ENCODE data around the gene PACRG. TPM values are rescaled to one million over a fixed set of nuclear protein-coding genes. Genes with fewer than 3 reads are reported as not detected.

PACRG gene
- polyA plus RNA-seq, 2 of the 4 experiments (the other 2 are of a cell fraction): 0.14 to 0.30 TPM

DNA sequence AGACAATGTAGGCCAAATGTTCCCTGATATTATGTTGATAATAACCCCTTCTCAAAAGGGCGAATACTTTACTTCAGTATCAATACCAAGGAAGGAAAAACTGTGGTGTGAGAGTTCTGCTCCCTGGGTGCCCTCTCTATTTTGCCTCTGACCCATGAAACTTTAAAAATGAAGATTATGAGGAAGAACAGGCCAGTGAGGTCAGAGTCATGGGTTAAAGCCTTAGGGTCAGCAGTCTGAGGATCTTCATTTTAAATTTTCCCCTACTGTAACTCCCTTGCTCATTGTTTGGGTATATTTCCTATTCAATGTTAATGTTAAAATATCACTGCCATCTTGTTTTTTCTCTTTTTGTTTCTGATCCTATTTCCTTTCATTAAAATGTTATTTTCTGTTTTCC is 48.1 kb upstream of the PACRG start:
- no peak for DNase-seq (ENCODE audit: low read depth in 1 of 2, low spot score in 1 of 2)
- POLR2A ChIA-PET: no interaction called here
- TF ChIP-seq CHD2 (IDR thresholded peaks at IDR 0.05; ENCODE audit: low read length, partially characterized antibody) (no peak), NPAS2 (CRISPR knock-in tag; IDR thresholded peaks at IDR 0.05; ENCODE audit: borderline replicate concordance) (no peak), FOSB (CRISPR knock-in tag; IDR thresholded peaks at IDR 0.05) (no peak), ZFP36 (IDR thresholded peaks at IDR 0.05; ENCODE audit: borderline replicate concordance, partially characterized antibody) (no peak), SMC3 (IDR thresholded peaks at IDR 0.05) (no peak), HOXA7 (CRISPR knock-in tag; IDR thresholded peaks at IDR 0.05) (no peak), RARB (CRISPR knock-in tag; IDR thresholded peaks at IDR 0.05) (no peak), ZSCAN20 (CRISPR knock-in tag; IDR thresholded peaks at IDR 0.05) (no peak), POLR2A (IDR thresholded peaks at IDR 0.05; ENCODE audit: low read length) (no peak), TFCP2L1 (CRISPR knock-in tag; IDR thresholded peaks at IDR 0.05) (no peak), KDM5A (IDR thresholded peaks at IDR 0.05) (no peak)
- no peak overlapping the region for H3K27ac ChIP-seq
- no peak overlapping the region for H3K4me2 ChIP-seq
- ATAC-seq: no peak
- CTCF ChIA-PET: no interaction called here
- FAIRE-seq: no peak
- no peak overlapping the region for H3K4me3 ChIP-seq
- H3K9me3 ChIP-seq: no peaks in the 10 kb centered on the region
- 48% methylated on average over 1 of the region's 1 CpG for WGBS (ENCODE audit: missing lambda C conversion rate)
- no peaks in the 10 kb centered on the region for H3K4me1 ChIP-seq

DNA sequence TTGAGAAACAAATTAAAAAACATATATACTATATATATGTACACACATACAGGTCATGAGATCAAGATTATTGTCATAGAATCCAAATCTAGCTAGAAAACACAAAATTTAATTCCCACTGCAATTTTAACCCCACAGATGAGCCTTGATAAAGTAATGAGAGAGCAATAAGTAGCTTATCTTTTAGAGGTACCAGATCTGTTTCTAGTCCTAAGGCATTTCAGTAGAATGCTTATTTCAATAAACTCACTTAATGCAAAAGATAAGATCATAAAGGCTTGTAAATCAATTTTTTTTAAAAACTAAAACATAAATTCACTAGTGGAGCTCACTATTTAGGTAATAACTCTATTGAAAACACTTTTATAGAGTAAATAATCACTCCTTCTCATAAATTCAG is 47.4 kb upstream of the PACRG start:
- Histone ChIP-seq H3K27ac (no peak overlapping the region), H3K4me3 (no peak overlapping the region), H3K9me3 (no peaks in the 10 kb centered on the region), H3K4me2 (no peak overlapping the region), H3K4me1 (no peaks in the 10 kb centered on the region)
- CTCF ChIA-PET: interaction anchor here (0.5 kb wide), 1 partner anchor 1288 kb away, joined by 3 read pairs; no protein-coding TSS in a partner anchor
- no peak for TF ChIP-seq TP53 (CRISPR knock-in tag; IDR thresholded peaks at IDR 0.05)
- TF ChIP-seq RNF2 (IDR thresholded peaks at IDR 0.05; ENCODE audit: borderline replicate concordance, low read depth): no peak
- no peak for ATAC-seq
- no peak for DNase-seq (ENCODE audit: low read depth in 1 of 2, low spot score in 1 of 2)
- FAIRE-seq: no peak
- POLR2A ChIA-PET: no interaction called here

DNA sequence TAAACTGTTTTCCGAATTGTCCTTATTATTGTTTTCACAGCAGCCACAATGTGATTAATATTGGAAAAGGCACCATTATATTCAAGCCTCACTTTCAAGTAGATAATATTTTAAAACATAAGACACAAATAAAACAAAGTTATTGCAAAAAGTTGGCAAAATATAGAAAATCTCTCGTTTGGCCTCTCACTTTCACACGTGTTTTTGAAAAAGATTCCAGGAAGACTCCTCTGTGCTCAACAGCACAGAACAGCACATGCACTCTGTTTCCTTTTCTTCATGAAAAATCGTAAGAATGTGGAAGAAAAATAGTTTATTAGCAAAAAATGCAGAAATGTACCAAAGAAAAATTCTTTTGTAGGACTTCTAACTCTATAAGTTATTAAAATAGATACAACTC is 46.9 kb upstream of the PACRG start:
- no peak for TF ChIP-seq FOSL2 (IDR thresholded peaks at IDR 0.05)
- TF ChIP-seq FOSL2 (CRISPR knock-in tag; IDR thresholded peaks at IDR 0.05): no peak
- no peak for TF ChIP-seq NFE2L2 (conservative IDR thresholded peaks at IDR 0.05; ENCODE audit: low read length)
- TF ChIP-seq EHMT2 (IDR thresholded peaks at IDR 0.05; ENCODE audit: low read depth): no peak
- ChIA-PET CTCF (interaction anchor here (0.5 kb wide), 1 partner anchor 1288 kb away, joined by 3 read pairs; no protein-coding TSS in a partner anchor), POLR2A (no interaction called here)
- ATAC-seq: no peak
- 26% methylated on average over 4 of the region's 4 CpGs for WGBS (ENCODE audit: missing lambda C conversion rate)
- no peak for FAIRE-seq
- H3K4me1 ChIP-seq: no peaks in the 10 kb centered on the region
- H3K9me3 ChIP-seq: no peaks in the 10 kb centered on the region
- no peak overlapping the region for H3K4me3 ChIP-seq
- H3K4me2 ChIP-seq: no peak overlapping the region
- no peak overlapping the region for H3K27ac ChIP-seq
- DNase-seq (ENCODE audit: low read depth in 1 of 2, low spot score in 1 of 2): no peak

DNA sequence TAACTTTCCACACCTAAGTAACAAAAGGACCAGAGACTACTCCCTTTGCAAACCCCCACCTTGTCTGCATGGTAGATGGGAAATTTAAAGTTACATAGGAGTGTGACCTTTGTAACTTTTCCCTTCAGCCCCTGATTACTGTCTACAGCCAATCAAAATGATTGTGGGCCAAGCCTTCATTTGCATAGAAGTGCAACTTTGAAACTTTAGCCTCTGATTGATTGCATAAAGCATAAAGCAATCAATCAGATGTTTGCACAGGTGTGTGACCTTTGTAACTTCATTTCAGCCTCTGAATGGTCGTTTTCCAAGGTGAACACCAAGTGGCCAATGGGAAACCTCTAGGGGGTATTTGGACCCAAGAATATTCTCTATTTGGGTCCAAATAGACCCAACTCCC is 46.3 kb upstream of the PACRG start:
- Histone ChIP-seq H3K4me1 (no peaks in the 10 kb centered on the region), H3K4me3 (no peak overlapping the region), H3K9me3 (no peaks in the 10 kb centered on the region), H3K27ac (no peak overlapping the region), H3K4me2 (no peak overlapping the region)
- WGBS (ENCODE audit: missing lambda C conversion rate): 7% methylated on average over 1 of the region's 1 CpG
- FAIRE-seq (no peak), DNase-seq (ENCODE audit: low read depth in 1 of 2, low spot score in 1 of 2) (no peak), ATAC-seq (no peak)
- ChIA-PET POLR2A (no interaction called here), CTCF (no interaction called here)
- TF ChIP-seq, protein P1, sequence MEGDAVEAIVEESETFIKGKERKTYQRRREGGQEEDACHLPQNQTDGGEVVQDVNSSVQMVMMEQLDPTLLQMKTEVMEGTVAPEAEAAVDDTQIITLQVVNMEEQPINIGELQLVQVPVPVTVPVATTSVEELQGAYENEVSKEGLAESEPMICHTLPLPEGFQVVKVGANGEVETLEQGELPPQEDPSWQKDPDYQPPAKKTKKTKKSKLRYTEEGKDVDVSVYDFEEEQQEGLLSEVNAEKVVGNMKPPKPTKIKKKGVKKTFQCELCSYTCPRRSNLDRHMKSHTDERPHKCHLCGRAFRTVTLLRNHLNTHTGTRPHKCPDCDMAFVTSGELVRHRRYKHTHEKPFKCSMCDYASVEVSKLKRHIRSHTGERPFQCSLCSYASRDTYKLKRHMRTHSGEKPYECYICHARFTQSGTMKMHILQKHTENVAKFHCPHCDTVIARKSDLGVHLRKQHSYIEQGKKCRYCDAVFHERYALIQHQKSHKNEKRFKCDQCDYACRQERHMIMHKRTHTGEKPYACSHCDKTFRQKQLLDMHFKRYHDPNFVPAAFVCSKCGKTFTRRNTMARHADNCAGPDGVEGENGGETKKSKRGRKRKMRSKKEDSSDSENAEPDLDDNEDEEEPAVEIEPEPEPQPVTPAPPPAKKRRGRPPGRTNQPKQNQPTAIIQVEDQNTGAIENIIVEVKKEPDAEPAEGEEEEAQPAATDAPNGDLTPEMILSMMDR (IDR thresholded peaks at IDR 0.05): no peak
- TF ChIP-seq, protein P2, sequence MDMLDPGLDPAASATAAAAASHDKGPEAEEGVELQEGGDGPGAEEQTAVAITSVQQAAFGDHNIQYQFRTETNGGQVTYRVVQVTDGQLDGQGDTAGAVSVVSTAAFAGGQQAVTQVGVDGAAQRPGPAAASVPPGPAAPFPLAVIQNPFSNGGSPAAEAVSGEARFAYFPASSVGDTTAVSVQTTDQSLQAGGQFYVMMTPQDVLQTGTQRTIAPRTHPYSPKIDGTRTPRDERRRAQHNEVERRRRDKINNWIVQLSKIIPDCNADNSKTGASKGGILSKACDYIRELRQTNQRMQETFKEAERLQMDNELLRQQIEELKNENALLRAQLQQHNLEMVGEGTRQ (IDR thresholded peaks at IDR 0.05): no peak
- TF ChIP-seq GATA3 (IDR thresholded peaks at IDR 0.05; ENCODE audit: borderline replicate concordance) (no peak), HEYL (CRISPR knock-in tag; IDR thresholded peaks at IDR 0.05) (no peak), ZNF302 (CRISPR knock-in tag; IDR thresholded peaks at IDR 0.05) (no peak), CHD2 (IDR thresholded peaks at IDR 0.05; ENCODE audit: low read length, partially characterized antibody) (no peak), JUNB (IDR thresholded peaks at IDR 0.05) (no peak), ZC3H11A (IDR thresholded peaks at IDR 0.05) (no peak), FOSB (CRISPR knock-in tag; IDR thresholded peaks at IDR 0.05) (no peak), EP300 (IDR thresholded peaks at IDR 0.05) (no peak), POLR2A (IDR thresholded peaks at IDR 0.05; ENCODE audit: low read length) (no peak), ESRRA (IDR thresholded peaks at IDR 0.05; ENCODE audit: borderline replicate concordance, low read length) (no peak), TP53 (CRISPR knock-in tag; IDR thresholded peaks at IDR 0.05) (no peak), PHF8 (IDR thresholded peaks at IDR 0.05; ENCODE audit: borderline replicate concordance, low read depth) (no peak)
- TF ChIP-seq, protein P3, sequence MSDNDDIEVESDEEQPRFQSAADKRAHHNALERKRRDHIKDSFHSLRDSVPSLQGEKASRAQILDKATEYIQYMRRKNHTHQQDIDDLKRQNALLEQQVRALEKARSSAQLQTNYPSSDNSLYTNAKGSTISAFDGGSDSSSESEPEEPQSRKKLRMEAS (IDR thresholded peaks at IDR 0.05): no peak
- TF ChIP-seq, protein P4, sequence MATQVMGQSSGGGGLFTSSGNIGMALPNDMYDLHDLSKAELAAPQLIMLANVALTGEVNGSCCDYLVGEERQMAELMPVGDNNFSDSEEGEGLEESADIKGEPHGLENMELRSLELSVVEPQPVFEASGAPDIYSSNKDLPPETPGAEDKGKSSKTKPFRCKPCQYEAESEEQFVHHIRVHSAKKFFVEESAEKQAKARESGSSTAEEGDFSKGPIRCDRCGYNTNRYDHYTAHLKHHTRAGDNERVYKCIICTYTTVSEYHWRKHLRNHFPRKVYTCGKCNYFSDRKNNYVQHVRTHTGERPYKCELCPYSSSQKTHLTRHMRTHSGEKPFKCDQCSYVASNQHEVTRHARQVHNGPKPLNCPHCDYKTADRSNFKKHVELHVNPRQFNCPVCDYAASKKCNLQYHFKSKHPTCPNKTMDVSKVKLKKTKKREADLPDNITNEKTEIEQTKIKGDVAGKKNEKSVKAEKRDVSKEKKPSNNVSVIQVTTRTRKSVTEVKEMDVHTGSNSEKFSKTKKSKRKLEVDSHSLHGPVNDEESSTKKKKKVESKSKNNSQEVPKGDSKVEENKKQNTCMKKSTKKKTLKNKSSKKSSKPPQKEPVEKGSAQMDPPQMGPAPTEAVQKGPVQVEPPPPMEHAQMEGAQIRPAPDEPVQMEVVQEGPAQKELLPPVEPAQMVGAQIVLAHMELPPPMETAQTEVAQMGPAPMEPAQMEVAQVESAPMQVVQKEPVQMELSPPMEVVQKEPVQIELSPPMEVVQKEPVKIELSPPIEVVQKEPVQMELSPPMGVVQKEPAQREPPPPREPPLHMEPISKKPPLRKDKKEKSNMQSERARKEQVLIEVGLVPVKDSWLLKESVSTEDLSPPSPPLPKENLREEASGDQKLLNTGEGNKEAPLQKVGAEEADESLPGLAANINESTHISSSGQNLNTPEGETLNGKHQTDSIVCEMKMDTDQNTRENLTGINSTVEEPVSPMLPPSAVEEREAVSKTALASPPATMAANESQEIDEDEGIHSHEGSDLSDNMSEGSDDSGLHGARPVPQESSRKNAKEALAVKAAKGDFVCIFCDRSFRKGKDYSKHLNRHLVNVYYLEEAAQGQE (IDR thresholded peaks at IDR 0.05): no peak
